Measurements from ENCODE around the gene HBS1L. TPM values are rescaled to one million over a fixed set of nuclear protein-coding genes. Genes with fewer than 3 reads are reported as not detected.

HBS1L gene
- polyA plus RNA-seq, 1 of the 3 experiments (the other 2 are of a cell fraction) = 19.0 TPM

DNA sequence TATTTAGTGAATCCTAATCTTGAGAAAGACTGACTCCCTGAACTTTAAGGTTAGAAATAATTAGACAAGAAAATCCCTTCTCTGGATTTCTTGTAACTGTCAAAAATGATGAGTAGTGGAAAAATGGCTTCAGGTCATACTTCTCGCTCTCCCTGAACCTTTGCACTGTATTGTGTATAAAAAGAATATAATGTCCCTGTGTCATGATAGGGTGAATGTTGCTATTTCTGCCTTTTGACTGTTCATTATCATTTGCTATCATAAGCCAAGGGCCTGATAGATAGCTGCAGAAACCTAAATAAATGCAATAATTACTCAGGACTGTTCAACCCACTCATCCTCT, 144.1 kb downstream of the HBS1L start:
- H3K36me3 ChIP-seq (replicated peaks in 1 of 2; ENCODE audit: control insufficient read depth in 1 of 2, insufficient read depth in 2 of 2, low read length in 1 of 2) = no peaks in the 10 kb centered on the region
- H4K20me1 ChIP-seq (ENCODE audit: insufficient read depth) = no peaks in the 10 kb centered on the region
- H3K4me2 ChIP-seq = no peak overlapping the region
- H3K9me3 ChIP-seq = no peaks in the 10 kb centered on the region
- H2AFZ ChIP-seq (ENCODE audit: low read depth) = 0 out of 2 replicates have a peak overlapping the region, but pooled peaks have one; percentile 22
- no peak for DNase-seq
- ChIA-PET POLR2A (no interaction called here), CTCF (interaction anchor here (0.9 to 1.5 kb wide), 2 partner anchors 28 to 30 kb away, joined by 3 read pairs; no protein-coding TSS in a partner anchor)
- H3K9me2 ChIP-seq = no peaks in the 10 kb centered on the region
- peaks cover 3 to 5% of the 10 kb centered on the region in 2 experiments; a peak in 2 of 4 replicates for H3K4me1 ChIP-seq (ENCODE audit: control insufficient read depth in 1 of 2, insufficient read depth in 2 of 2, low read depth in 1 of 2, low read length in 1 of 2)
- peak overlapping the region in 1 of 2 experiments; percentile 96; a peak in 1 of 4 replicates for H3K27ac ChIP-seq (ENCODE audit: low read depth in 2 of 2, low read length in 1 of 2)
- H3K9ac ChIP-seq = no peak overlapping the region
- no peaks in the 10 kb centered on the region for H3K27me3 ChIP-seq (ENCODE audit: insufficient read depth)
- H3K79me2 ChIP-seq (ENCODE audit: insufficient read depth) = no peaks in the 10 kb centered on the region
- 100% methylated on average over 1 of the region's 1 CpG for whole genome bisulfite sequencing (ENCODE audit: low lambda C conversion rate)
- TF ChIP-seq ELF1 (IDR thresholded peaks at IDR 0.05) (no peak), NRF1 (IDR thresholded peaks at IDR 0.05; ENCODE audit: low read depth, low read length) (no peak), JUND (IDR thresholded peaks at IDR 0.05) (no peak), EZH2phosphoT487 (IDR thresholded peaks at IDR 0.05; ENCODE audit: borderline replicate concordance, low read depth) (no peak), FOXM1 (IDR thresholded peaks at IDR 0.05; ENCODE audit: low read depth) (no peak), PBX3 (IDR thresholded peaks at IDR 0.05) (no peak), ZBTB33 (IDR thresholded peaks at IDR 0.05; ENCODE audit: borderline replicate concordance, low read depth) (no peak), GABPA (IDR thresholded peaks at IDR 0.05; ENCODE audit: low read depth) (no peak), RXRA (IDR thresholded peaks at IDR 0.05; ENCODE audit: borderline replicate concordance, low read depth) (no peak), SIN3A (IDR thresholded peaks at IDR 0.05; ENCODE audit: borderline replicate concordance, low read depth, low read length) (no peak), REST (IDR thresholded peaks at IDR 0.05; ENCODE audit: low read depth, low read length) (no peak), CHD2 (IDR thresholded peaks at IDR 0.05; ENCODE audit: low read length, partially characterized antibody) (no peak)
- peaks cover 24% of the 10 kb centered on the region for H3F3A ChIP-seq (replicated peaks; ENCODE audit: insufficient read depth)
- H3K4me3 ChIP-seq (ENCODE audit: low read depth in 2 of 2, low read length in 1 of 2) = no peak overlapping the region

Other genes with a start within 250 kb of the HBS1L start
- 0.25 and 0.26 TPM in 2 replicates for gene ALDH8A1, start 104.7 kb downstream of the HBS1L start, polyA plus RNA-seq (2012; rRNA removed)
- 0.85 and 1.2 TPM in 2 replicates for gene MYB, start 126.5 kb upstream of the HBS1L start, polyA plus RNA-seq (2012; rRNA removed)